Activated gamma-delta T cell (primary cell): Measurements from ENCODE around the gene RAB1B.
"Not testable (repeated sequence)": the region's sequence is repeated elsewhere in the genome, so short reads cannot be mapped to it uniquely, and the experiment has no call there.

ENCODE experiments used
- DNase-seq: peaks from one replicate; lab custom pipeline; 2025; lab: John Stamatoyannopoulos, UW

The RAB1B gene

DNA sequence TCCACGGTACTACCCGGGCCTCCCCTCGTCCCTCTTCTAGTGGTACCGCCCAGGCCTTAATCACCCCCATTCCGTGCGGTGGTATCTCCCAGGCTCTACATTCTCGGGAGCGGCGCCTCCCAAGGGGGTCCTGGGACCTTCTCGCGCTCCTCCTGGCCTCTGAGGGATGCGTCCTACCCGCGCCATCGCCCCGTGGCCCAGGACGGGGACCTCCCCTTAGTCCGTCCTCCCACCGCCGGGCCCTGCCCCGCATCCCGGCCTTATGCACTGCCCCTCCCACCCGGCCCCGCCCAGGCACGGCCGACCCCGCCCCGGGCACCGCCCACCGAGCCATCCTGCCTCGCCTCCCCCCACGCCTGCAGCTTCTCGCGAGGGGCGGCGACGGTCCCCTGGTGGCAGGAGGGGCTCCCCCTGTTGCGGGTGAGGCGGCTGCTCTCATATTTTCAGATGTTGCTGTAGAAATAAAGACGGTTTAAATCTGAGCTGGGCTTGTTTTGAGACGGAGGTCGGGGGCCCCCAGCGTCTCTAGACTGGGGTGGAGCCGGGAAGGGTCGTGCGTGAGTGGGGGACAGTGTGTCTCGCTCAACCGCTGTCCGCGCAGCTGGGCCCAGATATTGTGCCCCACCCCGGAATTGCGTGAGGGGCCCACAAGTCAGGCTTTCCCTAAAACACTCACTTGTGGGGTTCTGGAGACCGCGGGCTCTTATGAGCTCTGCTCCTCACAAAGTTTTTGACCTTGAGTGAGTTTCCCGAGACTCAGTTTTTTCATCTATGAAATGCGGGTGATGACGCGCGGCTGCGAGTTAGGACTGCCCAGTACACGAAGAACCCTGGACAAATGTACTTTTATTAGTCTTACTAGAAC lies 828 bp upstream of the RAB1B start:
- DNase-seq = peak; percentile 76

- no peak for DNase-seq
Measured at GRCh38 chr11:66268952-66269905, 790 bp downstream of the RAB1B start.

DNA sequence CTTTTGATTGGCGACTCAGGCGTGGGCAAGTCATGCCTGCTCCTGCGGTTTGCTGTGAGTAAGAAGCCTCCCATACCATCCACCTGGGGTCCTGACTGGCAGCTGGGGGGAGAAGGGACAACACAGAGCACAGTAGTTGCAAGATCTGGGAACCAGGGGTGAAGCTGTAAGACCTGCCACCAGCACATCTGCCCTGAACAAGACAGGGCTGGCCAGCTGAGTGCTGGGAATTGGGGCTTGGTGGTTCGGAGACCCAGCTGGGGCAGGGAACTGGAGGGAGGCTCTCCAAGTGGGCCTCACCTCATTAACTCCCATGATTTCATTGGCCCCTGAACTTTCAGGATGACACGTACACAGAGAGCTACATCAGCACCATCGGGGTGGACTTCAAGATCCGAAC lies 3.4 kb downstream of the RAB1B start:
- DNase-seq = no peak

GRCh38 chr11:66272596-66272995 lies 4.2 kb downstream of the RAB1B start:
- no peak for DNase-seq

DNA sequence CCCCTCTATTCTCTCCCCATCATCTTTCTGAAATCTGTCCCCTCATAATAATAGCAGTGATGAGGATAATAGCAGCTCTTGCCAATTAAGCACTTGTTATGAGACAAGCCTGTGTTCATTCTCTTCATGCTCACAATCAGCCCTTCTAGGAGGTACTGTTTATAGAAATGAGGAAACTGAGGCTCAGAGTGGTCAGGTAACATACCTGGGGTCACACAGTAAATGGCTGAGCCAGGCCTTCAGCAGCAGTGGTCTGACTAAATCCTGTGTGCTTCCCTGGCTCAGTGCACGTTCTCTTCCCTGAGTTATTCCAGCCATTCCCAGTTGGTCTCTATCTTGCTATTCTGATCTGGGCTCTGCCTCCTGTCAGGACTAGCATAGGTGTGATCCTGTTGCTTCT lies 5.8 kb downstream of the RAB1B start:
- DNase-seq = no peak

GRCh38 chr11:66275396-66275795 lies 7.0 kb downstream of the RAB1B start:
- no peak for DNase-seq

- no peak for DNase-seq
Measured at GRCh38 chr11:66275984-66276612, 7.7 kb downstream of the RAB1B start.

DNA sequence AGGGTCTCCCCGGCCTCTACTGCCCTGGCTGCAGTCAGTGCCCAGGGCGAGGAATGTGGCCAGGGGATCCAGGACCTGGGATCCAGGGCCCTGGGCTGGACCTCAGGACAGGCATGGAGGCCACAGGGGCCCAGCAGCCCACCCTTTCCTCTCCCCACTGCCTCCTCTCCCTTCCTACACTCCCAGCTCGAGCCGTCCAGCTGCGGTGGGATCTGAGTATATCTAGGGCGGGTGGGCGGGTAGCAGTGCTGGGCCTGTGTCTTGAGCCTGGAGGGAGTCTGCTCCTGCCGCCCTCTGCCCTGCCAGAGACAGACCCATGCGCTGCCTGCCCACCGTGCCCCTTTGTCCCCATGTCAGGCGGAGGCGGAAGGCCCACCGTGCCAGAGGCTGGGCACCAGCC lies 8.2 kb downstream of the RAB1B start:
- DNase-seq = not testable (repeated sequence)

GRCh38 chr11:66277064-66277463 lies 8.6 kb downstream of the RAB1B start:
- not testable (repeated sequence) for DNase-seq

GRCh38 chr11:66277471-66278362 lies 9.3 kb downstream of the RAB1B start, which contains the start of gene CNIH2:
Gene CNIH2 (plus strand): TSS chr11:66278175. CDS start chr11:66278457, 282 bp downstream.
- DNase-seq = peak; percentile 37

DNA sequence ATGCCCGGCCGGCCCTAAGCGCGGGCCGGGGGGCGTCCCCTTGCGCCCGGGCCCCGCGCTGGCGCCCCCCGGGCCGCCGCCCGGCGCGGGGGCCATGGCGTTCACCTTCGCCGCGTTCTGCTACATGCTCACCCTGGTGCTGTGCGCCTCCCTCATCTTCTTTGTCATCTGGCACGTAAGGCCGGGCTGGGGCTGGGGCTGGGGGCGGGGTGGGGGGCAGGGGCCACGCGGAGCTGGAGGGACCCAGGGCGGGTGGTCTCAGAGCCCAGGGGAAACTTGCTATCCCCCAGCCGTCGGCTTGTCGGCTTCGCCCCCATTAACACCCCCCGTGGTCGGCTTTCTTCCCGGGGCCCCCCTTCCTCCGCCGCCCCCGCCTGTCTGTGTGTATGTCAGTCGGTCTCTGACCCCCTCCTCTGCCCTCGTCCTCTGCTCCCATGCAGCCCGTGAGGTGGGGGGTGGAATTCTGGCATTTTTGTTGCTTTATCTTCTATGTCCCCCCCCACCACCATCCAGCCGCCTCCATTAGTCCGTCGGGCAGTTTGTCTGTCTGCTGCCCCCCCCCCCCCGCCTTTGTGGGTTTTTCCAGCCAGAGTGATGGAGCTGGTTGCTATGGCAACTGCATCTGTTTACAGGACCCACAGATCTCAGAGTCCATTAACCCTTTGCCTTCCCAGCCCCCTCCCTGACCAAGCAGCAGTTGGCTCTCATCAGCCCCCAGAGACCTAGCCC lies 10.1 kb downstream of the RAB1B start:
- DNase-seq = no peak

- no peak for DNase-seq
Measured at GRCh38 chr11:66279092-66279734, 10.8 kb downstream of the RAB1B start.

GRCh38 chr11:66280428-66280827 lies 12.0 kb downstream of the RAB1B start:
- no peak for DNase-seq

- DNase-seq = no peak
Measured at GRCh38 chr11:66281001-66281400, 12.6 kb downstream of the RAB1B start.

DNA sequence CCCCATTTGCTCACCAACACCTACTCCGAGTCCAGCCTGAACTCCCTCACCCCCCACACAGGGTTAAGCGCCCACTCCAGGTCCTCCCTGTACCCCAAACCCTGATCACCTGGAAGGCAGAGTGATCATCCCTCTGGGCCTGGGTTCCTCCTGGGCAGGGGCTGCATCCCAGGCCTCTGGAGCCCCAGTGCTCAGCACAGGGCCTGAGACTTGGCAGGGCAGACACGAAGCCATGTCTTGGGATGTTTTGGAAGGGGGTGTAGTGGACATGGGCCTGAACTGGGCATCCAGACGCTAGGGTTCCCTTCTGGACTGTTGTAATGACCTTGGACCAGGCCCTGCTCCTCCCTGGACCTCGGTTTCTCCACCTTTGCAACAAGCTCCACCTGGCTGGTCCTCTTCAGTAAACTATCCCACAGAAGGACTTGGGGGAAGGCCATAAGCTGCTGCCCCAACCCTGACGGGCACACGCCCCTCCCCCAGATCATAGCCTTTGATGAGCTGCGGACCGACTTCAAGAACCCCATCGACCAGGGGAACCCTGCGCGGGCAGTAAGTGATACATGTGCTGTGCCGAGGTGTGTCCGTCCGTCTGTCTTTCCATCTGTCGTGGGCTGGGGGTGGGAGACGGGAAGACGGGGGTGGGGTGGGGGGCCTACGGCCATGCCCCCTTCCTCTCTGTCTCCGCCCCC lies 13.5 kb downstream of the RAB1B start:
- no peak for DNase-seq

GRCh38 chr11:66282468-66283455 lies 14.3 kb downstream of the RAB1B start:
- DNase-seq = peak; percentile 99

GRCh38 chr11:66283461-66284105 lies 15.1 kb downstream of the RAB1B start:
- DNase-seq = no peak
